H1 (cell line): ENCODE results near the gene TNS4. TPM values are rescaled to one million over a fixed set of nuclear protein-coding genes. Genes with fewer than 3 reads are reported as not detected.

Experiments
- BCL11A ChIP-seq, 2 experiments: IDR thresholded peaks; one replicate each; pipeline ENCODE4 v1.6.1; 2011; ENCODE audit warnings: low read depth in 2 of 2, low read length in 2 of 2, mild to moderate bottlenecking in 2 of 2
- GABPA ChIP-seq: IDR thresholded peaks from 2 replicates; pipeline ENCODE4 v1.6.1; 2011; ENCODE audit warnings: mild to moderate bottlenecking, low read length, moderate library complexity, borderline replicate concordance; ENCODE audit not compliant: insufficient read depth
- NANOG ChIP-seq: IDR thresholded peaks from 2 replicates; pipeline ENCODE4 v1.6.1; 2011; ENCODE audit warnings: low read length, low read depth, mild to moderate bottlenecking, inconsistent platforms; ENCODE audit not compliant: insufficient read depth, poor library complexity, severe bottlenecking
- SIX5 ChIP-seq: IDR thresholded peaks from 2 replicates; pipeline ENCODE4 v1.6.1; 2011; ENCODE audit warnings: mild to moderate bottlenecking, low read depth, low read length
- SRF ChIP-seq: IDR thresholded peaks from 2 replicates; pipeline ENCODE4 v1.6.1; 2011; ENCODE audit warnings: mild to moderate bottlenecking, low read depth, low read length, moderate library complexity
- polyA plus RNA-seq, 7 experiments: library from polyadenylated mRNA; depleted of rRNA in 3 of 7; stranded (reverse) in 5 of 7; unstranded in 2 of 7; fragments of >200 nt in 5 of 7; fragments of 200-250 nt in 2 of 7; gene quantifications; 1 replicate in 5 of 7; 2 replicates in 1 of 7; 4 replicates in 1 of 7; pipeline versions ENCODE4 v1.2.1 to v1.2.3, GENCODE V29; 2011 to 2013; ENCODE audit warnings: missing spikeins in 2 of 7, mixed read lengths in 2 of 7
- total RNA-seq: library from RNA; stranded (reverse); fragmentation: NEBNext Ultra II Directional; extraction: Animal tissue kit (Norgen Biotek cat#: 25700); gene quantifications from 2 replicates; pipeline ENCODE4 v1.2.1, GENCODE V29; 2021

The TNS4 gene
- total and polyA plus RNA-seq, 2 of the 8 experiments (the other 6 are each of a cell fraction or from before 2014, with no cell fraction given): 0.20 to 0.21 TPM

DNA sequence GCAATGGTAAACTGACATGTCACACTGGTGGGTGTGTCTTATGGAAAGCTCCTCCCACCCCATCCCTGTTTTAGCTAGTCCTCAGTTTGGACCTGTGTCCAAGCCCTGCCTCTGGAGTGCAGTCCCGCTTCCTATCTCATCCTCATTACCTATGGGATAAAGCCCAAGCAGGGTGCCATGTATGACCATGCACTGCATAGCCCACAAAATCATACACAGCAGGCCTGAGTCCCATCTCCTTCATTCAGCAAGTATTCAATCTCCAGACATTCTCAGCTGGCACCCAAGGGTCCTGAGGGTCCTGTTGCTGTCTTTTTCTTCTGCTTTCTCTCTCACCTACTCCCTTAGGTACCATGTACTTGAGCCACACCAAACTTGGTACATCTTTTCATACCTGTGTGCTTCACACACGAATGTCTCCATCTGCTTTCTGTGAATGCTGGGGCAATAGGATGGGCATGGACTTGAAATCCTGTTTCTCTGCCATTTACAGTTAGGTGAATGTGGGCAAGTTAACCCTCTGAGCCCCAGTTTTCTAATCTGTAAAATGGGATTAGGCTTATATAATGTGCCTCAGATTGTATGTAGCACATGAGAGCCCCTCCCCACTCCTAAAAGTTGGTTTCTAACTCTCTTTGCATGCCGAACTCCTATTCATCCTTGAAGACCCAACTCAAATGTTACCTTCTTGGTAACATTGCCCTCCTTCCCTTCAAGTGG lies 28.5 kb downstream of the TNS4 start (continued):
- TF ChIP-seq GABPA (no peak), NANOG (no peak), SRF (no peak), BCL11A (IDR thresholded peaks at IDR 0.05; ENCODE audit: low read depth in 2 of 2, low read length in 2 of 2) (no peak), SIX5 (no peak)
- TF ChIP-seq, all 59 proteins: peak for 0
